ENCODE results near the gene EPG5. TPM values are rescaled to one million over a fixed set of nuclear protein-coding genes. Genes with fewer than 3 reads are reported as not detected.

Gene EPG5
- total RNA-seq, 4 donors from 2014 or later = 31.3 to 43.8 (median 36.8) TPM

GRCh38 chr18:45817543-45817942 lies 149.6 kb downstream of the EPG5 start:
- TF ChIP-seq, protein P1, sequence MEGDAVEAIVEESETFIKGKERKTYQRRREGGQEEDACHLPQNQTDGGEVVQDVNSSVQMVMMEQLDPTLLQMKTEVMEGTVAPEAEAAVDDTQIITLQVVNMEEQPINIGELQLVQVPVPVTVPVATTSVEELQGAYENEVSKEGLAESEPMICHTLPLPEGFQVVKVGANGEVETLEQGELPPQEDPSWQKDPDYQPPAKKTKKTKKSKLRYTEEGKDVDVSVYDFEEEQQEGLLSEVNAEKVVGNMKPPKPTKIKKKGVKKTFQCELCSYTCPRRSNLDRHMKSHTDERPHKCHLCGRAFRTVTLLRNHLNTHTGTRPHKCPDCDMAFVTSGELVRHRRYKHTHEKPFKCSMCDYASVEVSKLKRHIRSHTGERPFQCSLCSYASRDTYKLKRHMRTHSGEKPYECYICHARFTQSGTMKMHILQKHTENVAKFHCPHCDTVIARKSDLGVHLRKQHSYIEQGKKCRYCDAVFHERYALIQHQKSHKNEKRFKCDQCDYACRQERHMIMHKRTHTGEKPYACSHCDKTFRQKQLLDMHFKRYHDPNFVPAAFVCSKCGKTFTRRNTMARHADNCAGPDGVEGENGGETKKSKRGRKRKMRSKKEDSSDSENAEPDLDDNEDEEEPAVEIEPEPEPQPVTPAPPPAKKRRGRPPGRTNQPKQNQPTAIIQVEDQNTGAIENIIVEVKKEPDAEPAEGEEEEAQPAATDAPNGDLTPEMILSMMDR (IDR thresholded peaks at IDR 0.05; ENCODE audit: low read depth) = no peak

DNA sequence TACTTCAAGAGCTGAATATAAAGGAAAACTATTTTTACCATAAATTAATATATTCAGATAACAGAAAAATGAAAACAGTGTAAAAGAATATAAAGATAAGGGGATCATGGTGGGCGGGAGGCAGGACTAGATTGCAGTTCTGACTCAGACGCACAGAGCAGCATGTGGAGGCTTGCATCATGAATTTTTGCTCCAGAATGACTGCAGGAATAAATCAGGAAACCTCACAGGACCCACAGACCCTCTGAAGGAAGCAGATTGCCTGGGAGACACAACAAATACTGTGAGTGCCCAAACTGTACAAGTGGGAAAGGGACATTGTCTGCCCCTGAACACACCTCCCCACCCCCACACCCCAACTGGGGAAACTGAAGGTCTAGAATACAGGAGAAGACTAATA lies 160.9 kb downstream of the EPG5 start:
- TF ChIP-seq, protein P1 (IDR thresholded peaks at IDR 0.05; ENCODE audit: low read depth) = no peak

- TF ChIP-seq, protein P1 (IDR thresholded peaks at IDR 0.05; ENCODE audit: low read depth) = no peak
These were observed 161.6 kb downstream of the EPG5 start for GRCh38 chr18:45805551-45805950.

- TF ChIP-seq, protein P1 (IDR thresholded peaks at IDR 0.05; ENCODE audit: low read depth) = no peak
These were observed 164.2 kb downstream of the EPG5 start for GRCh38 chr18:45802814-45803492.

- TF ChIP-seq, protein P1 (IDR thresholded peaks at IDR 0.05; ENCODE audit: low read depth) = no peak
These were observed 165.6 kb downstream of the EPG5 start for GRCh38 chr18:45801416-45802004.

Small RNAs within 50 kb of the gene (small RNA-seq; reads per million reads assigned to genes)
- not detected for gene RN7SKP26

Other genes starting within 250 kb of the EPG5 start
- 1 to 10 TPM in 1 of 4 donors, under 1 TPM in 2, not detected in 1; 0.19 to 9.8 (median 0.85) TPM for gene SLC14A1, start 243.1 kb downstream of the EPG5 start, total RNA-seq
- 1 to 10 TPM in 1 of 4 donors, under 1 TPM in 3; 0.16 to 1.4 (median 0.71) TPM for gene SIGLEC15, start 141.7 kb downstream of the EPG5 start, total RNA-seq
- 1 to 10 TPM; 6.4 to 9.0 (median 8.0) TPM for gene PSTPIP2, start 104.9 kb upstream of the EPG5 start, total RNA-seq
- gene ATP5F1A, start 131.0 kb upstream of the EPG5 start, total RNA-seq = 100 to 1,000 TPM; 301 to 560 (median 391) TPM
- gene HAUS1, start 137.1 kb upstream of the EPG5 start, total RNA-seq = 10 to 100 TPM; 27.2 to 43.4 (median 33.5) TPM

Data from subcutaneous adipose tissue (tissue), 4 donors.